NCI-H69 (cell line): ENCODE data around the gene C6orf89.
"Not testable (repeated sequence)": the region's sequence is repeated elsewhere in the genome, so short reads cannot be mapped to it uniquely, and the experiment has no call there.

ENCODE experiments used
- DNase-seq: peaks from one replicate; lab custom pipeline; 2025; lab: John Stamatoyannopoulos, UW

The C6orf89 gene

DNA sequence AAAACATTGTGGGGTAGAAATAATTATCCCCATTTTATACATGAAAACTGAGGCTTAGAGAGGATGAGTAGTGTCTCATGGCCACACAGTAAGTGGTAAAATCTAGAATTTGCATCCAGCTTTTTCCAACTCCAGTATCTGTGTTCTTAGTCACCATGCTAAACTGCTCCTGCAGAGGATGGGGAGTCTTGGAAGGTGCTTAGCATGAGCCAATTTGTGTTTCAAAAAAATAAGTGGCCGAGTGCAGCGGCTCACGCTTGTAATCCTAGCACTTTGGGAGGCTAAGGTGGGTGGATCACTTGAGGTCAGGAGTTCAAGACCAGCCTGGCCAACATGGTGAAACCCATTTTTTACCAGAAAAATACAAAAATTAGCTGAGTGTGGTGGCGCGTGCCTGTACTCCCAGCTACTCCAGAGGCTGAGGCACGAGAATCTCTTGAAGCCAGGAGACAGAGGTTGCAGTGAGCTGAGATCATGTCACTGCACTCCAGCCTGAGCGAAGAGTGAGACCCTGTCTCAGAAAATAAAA lies 2.4 kb downstream of the C6orf89 start:
- DNase-seq: no peak

DNA sequence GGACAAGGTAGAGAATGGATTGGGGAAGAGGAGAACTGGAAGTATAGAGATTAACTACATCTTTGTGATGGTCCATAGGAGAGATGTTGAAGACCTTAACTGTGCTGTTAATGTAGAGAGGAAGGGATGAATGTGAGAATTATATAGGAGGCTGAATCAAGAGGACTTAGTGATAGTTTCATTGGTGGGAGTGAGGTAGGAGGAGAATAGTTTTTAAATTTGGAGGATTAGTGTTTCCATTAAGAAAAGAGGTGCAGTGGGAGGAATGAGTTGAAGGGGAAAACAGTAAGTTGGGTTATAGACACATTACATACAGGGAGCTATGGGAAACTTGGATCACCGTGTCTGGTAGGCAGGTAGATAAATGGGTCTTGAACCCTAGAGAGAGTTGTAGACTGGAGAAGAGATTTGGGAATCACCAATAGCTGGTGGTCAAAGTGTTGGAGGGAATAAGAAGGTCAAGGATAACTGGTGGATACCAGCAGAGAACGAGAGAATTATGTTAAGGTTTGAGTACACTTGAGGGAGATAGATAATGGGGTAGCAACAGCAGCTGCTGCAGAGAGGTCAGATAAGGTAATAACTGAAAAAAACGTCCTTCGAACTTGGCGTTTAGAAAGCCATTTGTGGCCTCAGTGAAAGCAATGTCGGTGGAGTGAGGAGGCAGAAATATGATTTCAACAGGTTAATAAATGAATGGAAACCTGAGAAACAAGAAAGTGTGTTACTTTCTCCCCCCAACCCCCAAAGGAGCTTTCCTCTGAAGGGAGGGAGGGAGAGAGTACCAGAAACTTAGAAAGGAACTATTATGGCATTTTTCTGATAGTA lies 3.1 kb downstream of the C6orf89 start:
- DNase-seq: no peak

DNA sequence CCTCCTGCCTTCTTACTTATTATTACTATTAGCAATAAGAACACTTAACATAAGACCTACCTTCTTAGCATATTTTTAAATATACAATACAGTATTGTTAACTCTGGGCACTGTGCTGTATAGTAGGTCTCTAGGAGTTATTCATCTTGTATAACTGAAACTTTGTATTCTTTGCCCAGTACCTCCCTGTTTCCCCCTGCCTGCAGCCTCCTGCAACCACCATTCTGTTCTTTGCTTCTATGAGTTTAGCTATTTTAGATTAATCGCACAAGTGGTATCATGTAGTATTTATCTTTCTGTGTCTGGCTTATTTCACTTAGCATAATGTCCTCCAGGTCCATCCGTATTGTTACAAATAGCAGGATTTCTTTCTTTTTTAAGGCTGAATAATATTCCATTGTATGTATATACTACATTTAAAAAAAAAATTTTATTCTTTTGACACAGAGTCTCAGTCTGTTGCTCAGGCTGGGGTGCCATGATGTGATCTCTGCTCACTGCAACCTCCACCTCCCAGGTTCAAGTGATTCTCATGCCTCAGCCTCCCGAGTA lies 4.4 kb downstream of the C6orf89 start:
- no peak for DNase-seq

DNA sequence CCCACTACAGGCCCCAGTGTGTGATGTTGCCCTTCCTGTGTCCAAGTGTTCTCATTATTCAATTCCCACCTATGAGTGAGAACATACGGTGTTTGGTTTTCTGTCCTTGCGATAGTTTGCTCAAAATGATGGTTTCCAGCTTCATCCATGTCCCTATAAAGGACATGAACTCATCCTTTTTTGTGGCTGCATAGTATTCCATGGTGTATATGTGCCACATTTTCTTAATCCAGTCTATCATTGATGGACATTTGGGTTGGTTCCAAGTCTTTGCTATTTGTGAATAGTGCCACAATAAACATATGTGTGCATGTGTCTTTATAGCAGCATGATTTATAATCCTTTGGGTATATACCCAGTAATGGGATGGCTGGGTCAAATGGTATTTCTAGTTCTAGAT lies 5.4 kb downstream of the C6orf89 start:
- DNase-seq: not testable (repeated sequence)

DNA sequence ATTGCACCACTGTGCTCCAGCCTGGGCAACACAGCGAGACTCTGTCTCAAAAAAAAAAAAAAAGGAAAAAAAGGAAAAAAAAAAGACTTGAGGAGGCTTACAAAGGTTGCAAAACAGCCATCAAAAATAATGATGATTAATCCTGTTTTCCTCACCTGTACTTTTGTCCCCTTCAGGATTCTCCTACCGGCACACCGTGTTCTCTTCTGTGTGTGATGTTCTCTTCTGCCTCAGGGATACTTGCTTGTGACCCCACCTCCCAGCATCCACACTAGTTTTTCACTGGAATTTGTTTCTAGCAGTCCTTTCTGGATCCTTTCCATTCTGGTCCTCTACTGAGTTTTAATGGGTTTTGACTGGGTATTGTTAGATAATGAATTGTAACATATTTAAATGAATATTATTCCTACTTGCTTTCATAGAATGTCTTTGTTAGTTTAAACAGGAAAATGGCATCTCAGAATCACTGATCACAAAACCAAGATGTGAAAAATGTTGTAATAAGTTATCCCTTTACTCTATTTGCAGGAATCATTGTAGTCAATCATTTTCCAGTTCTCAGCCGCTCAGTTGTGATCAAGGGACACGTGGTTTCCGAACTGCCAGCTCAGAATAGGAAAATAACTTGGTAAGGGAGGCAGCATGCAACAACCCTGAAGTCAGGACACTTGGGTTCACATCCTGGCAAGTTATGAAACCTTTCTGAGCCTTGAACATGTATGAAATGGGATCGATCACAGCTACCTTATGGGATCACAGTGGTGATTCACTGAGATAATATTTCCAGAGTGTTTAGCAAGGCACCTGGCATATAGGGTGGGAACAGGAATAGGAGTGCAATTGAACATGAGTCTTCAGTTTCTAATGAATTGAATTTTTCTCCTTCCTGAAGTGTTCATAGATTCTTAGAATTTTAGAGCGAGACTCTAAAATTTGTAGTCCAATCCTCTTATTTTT lies 8.5 kb downstream of the C6orf89 start:
- DNase-seq: no peak

DNA sequence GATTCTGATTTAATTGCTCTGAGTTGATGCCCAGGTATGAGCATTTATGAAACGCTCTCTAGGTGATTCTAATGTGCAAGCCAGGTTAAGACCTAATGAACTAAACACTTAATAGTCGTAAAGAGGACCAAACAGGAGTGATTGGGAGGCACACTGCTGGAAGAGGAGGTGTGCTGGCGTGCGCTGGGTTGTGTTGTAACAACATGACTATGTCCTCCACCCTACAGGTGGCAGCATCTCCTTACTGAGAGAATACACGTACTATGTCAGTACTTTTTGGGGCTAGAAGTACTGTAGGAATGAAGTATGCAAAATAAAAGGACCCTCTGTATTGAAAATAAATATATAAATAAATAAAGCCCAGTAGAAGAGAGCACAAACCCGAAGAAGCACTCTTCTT lies 11.9 kb downstream of the C6orf89 start:
- DNase-seq: peak; percentile 22

DNA sequence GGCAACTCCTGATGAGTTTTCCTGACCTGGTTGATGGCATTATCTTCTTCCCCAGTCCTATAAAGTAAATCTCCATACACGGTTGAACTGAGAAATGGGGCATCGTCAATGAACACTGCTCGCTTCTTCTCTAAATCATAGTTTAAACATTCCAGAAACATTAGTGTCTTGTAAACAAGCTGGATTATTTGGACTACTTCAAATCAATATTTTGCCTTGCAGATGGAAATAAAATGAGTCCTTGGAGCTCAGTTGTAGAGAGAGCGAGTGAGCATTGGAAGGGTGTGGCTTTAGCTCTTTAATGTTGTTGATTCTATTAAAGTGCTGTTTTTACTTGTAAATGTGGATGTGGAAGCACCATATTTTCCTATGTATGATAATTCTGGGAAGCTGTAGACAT lies 18.4 kb downstream of the C6orf89 start:
- DNase-seq: no peak

DNA sequence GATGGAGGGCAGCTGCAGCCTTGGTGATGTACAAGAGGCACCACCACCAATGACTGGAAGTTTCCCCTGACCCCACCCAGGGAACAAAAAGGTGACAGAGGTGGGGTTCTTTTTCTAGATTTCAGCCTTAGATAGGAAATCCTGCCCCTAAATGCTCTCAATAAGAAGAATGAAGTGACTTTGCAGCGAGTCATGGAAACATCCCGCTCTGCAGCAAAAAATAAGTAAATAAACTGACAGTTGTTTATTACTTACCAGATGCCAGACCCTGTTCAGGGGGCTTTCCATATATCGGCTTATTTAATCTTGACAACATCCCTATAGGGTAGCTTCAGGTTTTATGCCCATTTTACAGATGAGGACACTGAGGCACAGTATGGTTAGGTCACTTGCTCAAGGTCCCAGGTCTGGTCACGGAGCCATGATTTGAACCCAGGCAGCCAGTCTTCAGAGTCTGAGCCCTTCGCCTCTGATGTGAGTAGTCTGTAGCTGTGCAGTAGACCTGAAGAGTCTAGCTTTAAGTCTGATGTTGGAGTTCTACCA lies 19.2 kb downstream of the C6orf89 start:
- no peak for DNase-seq

DNA sequence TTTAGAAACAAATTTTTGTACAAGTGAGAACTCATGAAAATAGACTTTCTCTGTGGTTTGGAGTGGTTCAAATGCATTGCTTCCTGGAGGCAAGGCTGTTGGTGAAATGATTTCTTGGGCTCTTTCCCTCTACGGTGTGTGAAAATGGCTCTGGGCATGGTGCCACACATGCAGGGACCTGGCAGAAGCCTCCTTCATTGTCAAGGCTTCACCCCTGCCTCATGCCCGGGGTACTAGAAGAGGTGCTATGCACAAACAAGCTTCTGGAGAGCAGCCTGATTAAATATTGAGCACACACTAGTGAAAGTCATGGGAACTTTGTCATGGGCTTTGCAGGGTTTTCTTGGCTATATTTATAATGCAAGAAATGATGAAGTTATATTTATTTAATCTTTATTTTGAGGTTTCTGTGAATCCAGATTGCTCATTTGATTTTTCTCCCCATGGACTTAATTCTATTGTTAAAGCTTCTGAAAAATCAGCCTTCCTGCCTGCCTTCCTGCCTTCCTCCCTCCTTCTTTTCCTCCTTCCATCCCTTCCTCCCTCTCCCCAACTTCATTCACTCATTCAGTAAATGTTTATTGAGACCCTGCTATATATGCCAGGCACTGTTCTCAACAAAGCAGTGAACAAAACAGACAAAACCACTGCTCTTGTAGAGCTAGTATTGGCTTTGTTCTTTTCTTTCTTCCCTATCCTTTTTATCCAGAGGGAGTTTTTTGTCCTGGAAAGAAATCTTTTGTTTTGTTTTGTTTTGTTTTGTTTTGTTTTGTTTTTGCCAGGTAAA lies 21.0 kb downstream of the C6orf89 start:
- DNase-seq: peak; percentile 85

DNA sequence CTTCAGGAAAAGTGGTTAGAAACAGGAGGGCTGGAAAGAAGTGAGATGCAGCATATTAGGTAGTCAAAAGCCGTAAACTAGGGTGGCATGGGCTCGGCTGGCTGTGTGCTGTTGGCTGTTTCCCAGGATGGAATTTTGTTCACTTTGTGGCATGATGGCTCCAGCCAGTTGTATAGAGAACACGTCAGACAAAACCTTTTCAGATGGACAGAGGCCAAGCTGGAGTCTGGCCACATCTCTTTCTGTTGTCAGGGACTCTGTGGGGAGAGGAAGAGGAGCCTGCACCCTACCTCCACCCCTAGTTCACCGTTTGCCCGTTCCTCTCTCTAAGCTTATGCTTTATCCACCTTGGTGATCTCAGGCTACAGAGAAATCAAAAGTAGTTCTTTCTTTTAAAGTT lies 22.0 kb downstream of the C6orf89 start:
- DNase-seq: no peak

DNA sequence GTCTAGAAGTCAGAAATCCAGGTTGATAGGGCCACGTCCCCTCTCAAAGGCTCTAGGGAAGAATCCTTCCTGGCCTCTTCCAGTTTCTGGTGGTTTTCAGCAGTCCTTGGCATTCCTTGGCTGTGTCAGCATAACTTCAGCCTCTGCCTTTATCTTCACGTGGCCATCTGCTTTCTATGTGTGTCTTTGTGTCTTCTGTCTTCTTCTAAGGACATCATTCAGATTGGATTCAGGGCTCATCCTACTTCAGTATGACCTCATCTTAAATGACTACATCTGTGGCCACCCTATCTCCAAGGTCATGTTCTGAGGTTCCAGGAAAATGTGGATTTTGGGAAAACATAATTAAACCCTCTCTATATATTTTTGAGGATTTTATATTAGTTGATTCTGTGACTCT lies 23.0 kb downstream of the C6orf89 start:
- no peak for DNase-seq

DNA sequence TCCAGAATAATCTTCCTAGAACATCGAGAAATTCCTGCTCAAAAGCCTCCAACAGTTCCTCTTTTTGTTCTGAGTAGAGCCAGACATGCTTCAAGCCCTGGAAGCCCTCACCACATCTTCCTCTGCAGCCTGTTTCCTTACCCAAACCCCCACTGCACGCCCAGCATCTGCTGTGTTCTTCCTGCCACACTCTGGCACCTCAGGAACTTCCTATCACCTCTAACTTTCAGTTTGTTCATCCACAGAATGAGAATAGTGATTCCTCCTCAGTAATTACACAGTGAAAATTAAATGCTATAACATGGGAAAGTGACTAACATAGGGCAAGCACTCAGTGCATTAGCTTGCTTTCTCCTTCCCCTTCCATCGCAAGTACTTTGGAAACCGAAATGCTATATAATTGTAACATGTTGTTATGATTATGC lies 26.3 kb downstream of the C6orf89 start:
- no peak for DNase-seq

DNA sequence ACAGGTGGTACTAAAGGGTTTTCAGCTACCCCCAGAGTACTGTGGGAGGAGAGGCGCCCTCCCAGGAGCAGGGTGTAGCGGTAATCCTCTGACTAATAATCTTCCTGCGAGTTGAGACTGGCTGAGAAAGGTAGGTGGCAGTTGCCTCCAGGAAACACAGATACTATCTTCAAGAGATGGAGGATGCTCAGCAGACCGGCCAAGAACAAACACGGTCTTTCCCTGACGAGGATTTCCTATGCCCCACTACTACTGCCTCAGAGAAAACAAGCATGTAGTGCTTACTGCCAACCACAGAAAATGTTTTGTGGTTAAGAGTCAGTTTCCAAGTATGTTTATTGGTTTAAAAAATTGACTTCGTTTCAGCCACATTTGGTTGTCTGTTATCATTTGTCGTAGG lies 26.8 kb downstream of the C6orf89 start:
- no peak for DNase-seq

DNA sequence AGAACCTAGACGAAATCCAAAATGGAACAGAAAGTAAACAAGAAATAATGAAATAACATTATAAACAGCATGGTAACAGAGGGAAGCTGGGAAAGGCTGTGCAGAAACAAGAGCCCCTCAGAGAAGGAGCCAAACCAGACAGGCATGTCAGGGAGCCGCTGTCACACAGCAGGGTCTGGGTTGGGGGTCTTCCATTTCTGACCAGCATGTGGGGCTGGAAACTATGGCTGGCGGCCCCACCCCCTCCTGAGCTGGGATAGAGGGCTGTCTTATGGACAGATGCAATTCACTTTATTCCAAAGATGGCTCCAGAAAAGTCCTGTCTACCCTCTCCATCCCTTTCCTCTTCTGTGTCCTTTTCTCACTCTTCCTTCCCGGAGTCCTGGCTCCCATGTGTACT lies 27.3 kb downstream of the C6orf89 start:
- DNase-seq: no peak

DNA sequence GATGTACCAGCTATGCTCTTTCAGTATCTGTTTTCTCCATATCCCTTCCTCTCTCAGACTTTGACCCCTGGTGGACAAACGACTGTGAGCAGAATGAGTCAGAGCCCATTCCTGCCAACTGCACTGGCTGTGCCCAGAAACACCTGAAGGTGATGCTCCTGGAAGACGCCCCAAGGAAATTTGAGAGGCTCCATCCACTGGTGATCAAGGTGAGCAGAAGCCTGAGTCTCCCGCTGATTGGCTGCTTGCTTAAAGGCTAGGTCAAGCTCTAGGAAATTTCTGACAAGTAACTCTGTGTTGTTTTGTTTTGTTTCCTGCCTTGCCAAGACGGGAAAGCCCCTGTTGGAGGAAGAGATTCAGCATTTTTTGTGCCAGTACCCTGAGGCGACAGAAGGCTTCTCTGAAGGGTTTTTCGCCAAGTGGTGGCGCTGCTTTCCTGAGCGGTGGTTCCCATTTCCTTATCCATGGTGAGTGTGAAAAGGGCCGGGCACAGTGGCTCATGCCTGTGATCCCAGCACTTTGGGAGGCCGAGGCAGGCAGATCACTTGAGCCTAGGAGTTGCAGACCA lies 28.6 kb downstream of the C6orf89 start:
- DNase-seq: peak; percentile 28

DNA sequence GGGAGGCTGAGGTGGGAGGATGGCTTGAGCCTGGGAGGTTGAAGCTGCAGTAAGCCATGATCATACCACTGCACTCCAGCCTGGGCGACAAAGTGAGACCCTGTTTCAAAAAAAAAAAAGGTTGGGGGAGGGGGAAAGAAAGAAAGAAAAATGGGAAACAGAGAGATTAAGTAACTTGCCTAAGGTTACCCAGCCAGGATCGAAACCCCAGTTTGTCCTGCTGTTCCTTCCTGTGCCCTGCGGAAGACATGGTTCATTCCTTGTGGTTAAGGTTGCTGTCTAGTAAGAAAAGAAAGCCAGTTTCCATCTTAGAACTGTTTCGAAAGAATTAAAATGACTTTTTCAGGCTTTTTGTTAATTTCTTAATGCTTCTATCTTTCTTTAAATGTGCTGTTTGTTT lies 29.8 kb downstream of the C6orf89 start:
- DNase-seq: no peak

DNA sequence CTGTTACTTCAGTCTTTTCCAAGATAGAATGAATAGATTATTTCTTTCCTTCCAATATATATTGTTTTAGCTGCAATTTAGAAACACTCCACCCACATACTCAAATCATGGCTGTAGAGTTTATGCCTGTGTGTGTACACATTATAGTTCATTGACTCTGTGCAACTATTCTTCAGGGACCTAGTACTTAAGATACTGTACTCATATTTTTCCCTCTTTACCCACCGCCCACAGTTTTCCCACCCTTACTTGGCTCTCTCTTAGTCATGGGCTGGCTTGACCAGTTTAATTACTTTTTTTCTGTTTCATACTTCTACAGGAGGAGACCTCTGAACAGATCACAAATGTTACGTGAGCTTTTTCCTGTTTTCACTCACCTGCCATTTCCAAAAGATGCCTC lies 30.4 kb downstream of the C6orf89 start:
- no peak for DNase-seq

DNA sequence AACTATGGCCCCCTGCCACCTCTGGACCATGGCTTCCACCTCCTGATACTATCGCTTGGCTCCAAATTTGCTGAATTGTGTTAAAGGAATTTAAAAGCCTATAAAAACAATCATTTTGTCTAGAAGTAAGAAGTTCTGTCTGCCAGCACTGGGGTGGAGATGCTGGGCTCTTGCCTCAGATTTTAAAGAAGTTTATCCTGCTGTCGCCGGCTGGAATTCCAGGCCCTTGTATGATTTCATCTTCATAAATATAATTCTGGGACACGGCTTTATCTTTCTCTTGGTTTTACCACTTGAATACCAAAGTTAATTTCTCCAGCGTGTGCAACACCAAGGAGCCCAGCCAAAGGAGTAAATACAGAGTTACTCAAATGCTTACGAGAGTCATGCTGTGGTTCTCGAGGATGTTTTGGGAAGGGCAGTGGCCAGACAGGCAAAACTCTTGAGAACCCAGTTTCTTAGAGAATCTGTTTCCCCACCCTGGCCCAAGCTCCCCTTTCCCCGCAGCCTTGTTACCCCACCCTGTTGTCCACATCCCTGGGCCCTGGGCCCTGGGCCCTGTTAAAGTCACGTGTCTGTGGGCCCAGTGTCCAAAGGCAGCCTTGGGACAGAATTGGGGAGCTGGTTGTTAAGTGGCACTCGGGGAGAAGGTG lies 31.9 kb downstream of the C6orf89 start:
- no peak for DNase-seq

DNA sequence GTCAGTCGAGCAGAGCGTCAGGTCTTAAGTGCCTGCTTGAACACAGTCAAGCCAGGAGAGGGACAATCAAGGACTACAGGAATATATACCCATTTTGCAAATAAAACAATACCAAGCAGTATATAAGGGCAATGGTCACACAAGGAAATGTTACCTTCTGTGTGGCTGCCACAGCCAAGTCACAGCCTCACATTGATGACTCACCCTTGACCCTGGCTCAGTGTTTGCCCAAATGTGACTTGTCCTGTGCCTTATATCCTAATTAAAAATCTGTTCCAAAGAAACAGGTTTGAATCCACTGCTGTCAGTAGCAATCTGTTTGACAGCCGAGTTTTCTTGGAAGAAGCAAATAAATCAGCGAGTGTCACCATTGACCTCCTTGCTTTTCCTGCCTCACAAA lies 34.3 kb downstream of the C6orf89 start:
- no peak for DNase-seq

DNA sequence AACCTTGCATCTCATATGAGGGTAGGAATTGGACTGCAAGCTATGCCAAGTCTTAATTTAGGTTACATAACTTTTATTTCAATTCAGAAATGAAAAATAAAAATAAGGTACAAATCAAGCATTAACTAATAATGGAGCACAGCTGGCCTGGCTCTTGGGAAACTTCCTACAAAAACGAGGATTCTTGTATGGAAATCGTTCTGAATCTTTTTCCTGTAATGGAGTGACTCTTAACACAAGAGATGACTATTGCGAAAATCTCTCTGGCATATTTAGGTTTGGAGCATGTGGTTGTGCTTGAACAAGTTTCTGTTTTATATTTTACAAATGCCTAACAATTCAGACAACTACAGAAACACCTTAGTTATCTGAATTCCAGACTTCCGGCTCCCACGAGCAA lies 34.8 kb downstream of the C6orf89 start:
- no peak for DNase-seq

DNA sequence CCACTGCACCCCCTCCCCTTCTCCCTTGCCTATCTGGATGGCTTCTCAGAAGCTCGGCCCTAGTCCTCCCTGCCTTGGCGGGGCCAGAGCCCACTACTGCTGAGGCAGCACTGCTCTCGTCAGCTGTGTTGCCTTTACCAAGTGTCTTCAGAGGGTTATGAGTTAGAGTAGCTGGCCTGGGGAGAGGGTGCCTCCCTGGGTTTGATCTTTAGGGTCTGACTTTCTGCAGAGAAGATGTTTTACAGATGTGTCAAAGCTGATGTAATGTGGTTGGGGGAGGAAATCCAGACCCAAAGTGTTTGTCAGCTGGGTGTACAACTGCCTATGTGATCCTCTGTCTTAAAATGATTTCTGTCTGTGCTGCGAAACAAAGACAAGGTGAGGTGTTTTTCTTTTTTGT lies 38.4 kb downstream of the C6orf89 start:
- DNase-seq: no peak
